Stimulated activated naive B cell treated with anti-CD40 and anti-IgM and Interleukin-4, amounts not matched to agents 10 μg/mL and 1 μg/mL and 100 μg/mL, for 72 hours (primary cell): ENCODE measurements around the gene DTX3.
"Not testable (repeated sequence)": the region's sequence is repeated elsewhere in the genome, so short reads cannot be mapped to it uniquely, and the experiment has no call there.

ENCODE experiments used
- ATAC-seq, 2 donors: fragments of 150-1000 bp; cut with Tn5 transposase; replicated peaks; 2 replicates each; pipeline ENCODE4 v1.10.0; 2021; ENCODE audit warnings: moderate library complexity in 1 of 2
- DNase-seq: peaks from one replicate; pipeline ENCODE4 v3.0.0; 2021
- H3K27ac Mint-ChIP-seq: one replicate; pipeline ENCODE4 v1.8.0; 2022; ENCODE audit warnings: mild to moderate bottlenecking, mixed read lengths
- H3K27me3 Mint-ChIP-seq, 2 donors: one replicate each; pipeline ENCODE4 v1.8.0; 2022; ENCODE audit warnings: mixed read lengths in 2 of 2
- H3K36me3 Mint-ChIP-seq, 2 donors: one replicate each; pipeline ENCODE4 v1.8.0; 2022; ENCODE audit warnings: mixed read lengths in 2 of 2, mild to moderate bottlenecking in 1 of 2
- H3K4me1 Mint-ChIP-seq, 2 donors: one replicate each; pipeline ENCODE4 v1.8.0; 2022; ENCODE audit warnings: mixed read lengths in 2 of 2, mild to moderate bottlenecking in 1 of 2
- H3K4me3 Mint-ChIP-seq, 2 donors: one replicate each; pipeline ENCODE4 v1.8.0; 2022; ENCODE audit warnings: mild to moderate bottlenecking in 2 of 2, mixed read lengths in 2 of 2, moderate library complexity in 1 of 2
- H3K9me3 Mint-ChIP-seq, 2 donors: one replicate each; pipeline ENCODE4 v1.8.0; 2022; ENCODE audit warnings: mixed read lengths in 2 of 2, mild to moderate bottlenecking in 1 of 2

Gene DTX3

DNA sequence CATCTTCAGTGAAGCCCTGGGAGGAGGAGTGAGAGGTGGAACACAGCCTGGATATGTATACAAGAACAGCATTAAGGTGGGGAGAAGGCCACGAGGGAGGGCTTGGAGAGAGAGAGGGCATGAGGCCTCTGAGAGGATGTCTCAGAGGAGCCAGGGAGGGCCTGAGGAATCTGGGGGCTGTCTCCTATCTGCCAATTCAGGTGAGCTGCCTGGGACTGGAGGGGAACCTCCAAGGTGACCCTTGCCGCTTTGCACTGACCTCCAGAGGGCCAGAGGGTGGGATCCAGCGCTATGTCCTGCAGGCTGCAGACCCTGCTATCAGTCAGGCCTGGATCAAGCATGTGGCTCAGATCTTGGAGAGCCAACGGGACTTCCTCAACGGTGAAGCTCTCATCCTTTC, 11.0 kb downstream of the DTX3 start:
- H3K27me3 Mint-ChIP-seq, result peaks cover 68 to 78% of the 10 kb centered on the region in 2 donors
- DNase-seq (no peak), ATAC-seq (no peak)
- no peaks in the 10 kb centered on the region for H3K9me3 Mint-ChIP-seq
- H3K4me3 Mint-ChIP-seq, result no peak overlapping the region
- peaks cover 35 to 60% of the 10 kb centered on the region in 2 donors for H3K4me1 Mint-ChIP-seq
- no peaks in the 10 kb centered on the region for H3K36me3 Mint-ChIP-seq
- H3K27ac Mint-ChIP-seq, result no peak overlapping the region

DNA sequence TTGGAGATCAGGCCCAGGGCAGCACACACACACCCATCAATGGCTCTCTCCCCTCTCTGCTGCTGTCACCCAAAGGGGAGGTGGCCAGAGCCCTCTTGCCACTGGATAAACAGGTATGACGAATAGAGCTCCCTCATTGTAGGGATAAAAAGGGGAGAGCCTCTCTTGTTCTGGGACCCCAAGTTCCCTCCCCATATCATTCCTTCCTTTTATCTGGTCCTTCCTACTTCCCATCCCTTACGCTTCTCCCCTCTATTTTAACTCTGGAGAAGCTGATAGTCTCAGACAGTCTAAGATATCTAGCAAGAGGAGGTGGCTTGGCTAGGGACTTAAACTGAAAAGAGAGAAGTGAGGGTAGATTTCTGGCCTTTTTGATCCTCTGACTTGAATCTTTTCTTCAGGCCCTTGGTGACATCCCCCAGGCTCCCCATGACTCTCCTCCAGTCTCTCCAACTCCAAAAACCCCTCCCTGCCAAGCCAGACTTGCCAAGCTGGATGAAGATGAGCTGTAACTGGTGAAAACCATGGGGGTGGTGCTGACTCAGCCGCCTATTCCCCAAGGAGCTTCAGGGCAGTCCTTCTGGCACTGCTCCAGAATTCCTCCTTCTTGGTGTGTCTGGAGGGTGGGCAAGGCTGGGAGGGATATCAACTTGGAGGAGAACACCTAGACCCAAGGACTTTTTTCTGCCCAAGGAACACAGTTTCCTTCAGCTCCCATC, 11.9 kb downstream of the DTX3 start:
- DNase-seq, result no peak
- peaks cover 72 to 81% of the 10 kb centered on the region in 2 donors for H3K27me3 Mint-ChIP-seq
- ATAC-seq, result no peak
- H3K36me3 Mint-ChIP-seq, result no peaks in the 10 kb centered on the region
- H3K27ac Mint-ChIP-seq, result no peak overlapping the region
- H3K9me3 Mint-ChIP-seq, result no peaks in the 10 kb centered on the region
- H3K4me1 Mint-ChIP-seq, result peaks cover 40 to 63% of the 10 kb centered on the region in 2 donors
- no peak overlapping the region for H3K4me3 Mint-ChIP-seq

DNA sequence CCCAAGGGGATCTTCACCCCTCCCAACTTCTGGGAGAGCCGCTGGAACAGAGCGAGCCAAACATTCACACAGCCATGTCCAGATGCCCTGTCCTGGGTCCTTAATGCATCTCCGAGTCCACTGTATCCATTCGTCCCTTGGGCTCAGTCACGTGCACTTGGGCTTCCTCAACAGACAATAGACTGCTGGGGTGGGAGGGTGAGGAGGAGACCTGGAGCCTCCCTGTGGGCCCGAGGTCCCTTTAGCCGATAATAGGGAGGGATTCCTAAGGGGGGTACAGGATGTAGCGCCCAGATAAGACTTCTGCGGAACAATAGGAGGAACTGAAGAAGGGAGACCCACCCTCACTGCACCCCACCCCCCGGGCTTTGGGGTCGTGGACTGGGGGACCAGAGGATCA, 13.3 kb downstream of the DTX3 start:
- H3K27me3 Mint-ChIP-seq, result peaks cover 79 to 86% of the 10 kb centered on the region in 2 donors
- H3K4me1 Mint-ChIP-seq, result peaks cover 48 to 68% of the 10 kb centered on the region in 2 donors
- H3K4me3 Mint-ChIP-seq, result no peak overlapping the region
- H3K9me3 Mint-ChIP-seq, result no peaks in the 10 kb centered on the region
- H3K36me3 Mint-ChIP-seq, result no peaks in the 10 kb centered on the region
- H3K27ac Mint-ChIP-seq, result no peak overlapping the region
- ATAC-seq (no peak), DNase-seq (no peak)

- H3K27me3 Mint-ChIP-seq, result peaks cover 81 to 86% of the 10 kb centered on the region in 2 donors
- H3K4me1 Mint-ChIP-seq, result peaks cover 44 to 63% of the 10 kb centered on the region in 2 donors
- H3K27ac Mint-ChIP-seq, H3K36me3 Mint-ChIP-seq, ATAC-seq, H3K9me3 Mint-ChIP-seq, DNase-seq, H3K4me3 Mint-ChIP-seq: not testable (repeated sequence)
Observed at GRCh38 chr12:57618431-57618830, 13.8 kb downstream of the DTX3 start.

GRCh38 chr12:57618966-57619433, 14.4 kb downstream of the DTX3 start:
- H3K27me3 Mint-ChIP-seq, result peaks cover 83 to 91% of the 10 kb centered on the region in 2 donors
- ATAC-seq, result no peak
- H3K36me3 Mint-ChIP-seq, result no peaks in the 10 kb centered on the region
- DNase-seq, result no peak
- peaks cover 43 to 58% of the 10 kb centered on the region in 2 donors for H3K4me1 Mint-ChIP-seq
- peak overlapping the region; percentile 43 to 62 for H3K4me3 Mint-ChIP-seq
- H3K9me3 Mint-ChIP-seq, result no peaks in the 10 kb centered on the region
- no peak overlapping the region for H3K27ac Mint-ChIP-seq

DNA sequence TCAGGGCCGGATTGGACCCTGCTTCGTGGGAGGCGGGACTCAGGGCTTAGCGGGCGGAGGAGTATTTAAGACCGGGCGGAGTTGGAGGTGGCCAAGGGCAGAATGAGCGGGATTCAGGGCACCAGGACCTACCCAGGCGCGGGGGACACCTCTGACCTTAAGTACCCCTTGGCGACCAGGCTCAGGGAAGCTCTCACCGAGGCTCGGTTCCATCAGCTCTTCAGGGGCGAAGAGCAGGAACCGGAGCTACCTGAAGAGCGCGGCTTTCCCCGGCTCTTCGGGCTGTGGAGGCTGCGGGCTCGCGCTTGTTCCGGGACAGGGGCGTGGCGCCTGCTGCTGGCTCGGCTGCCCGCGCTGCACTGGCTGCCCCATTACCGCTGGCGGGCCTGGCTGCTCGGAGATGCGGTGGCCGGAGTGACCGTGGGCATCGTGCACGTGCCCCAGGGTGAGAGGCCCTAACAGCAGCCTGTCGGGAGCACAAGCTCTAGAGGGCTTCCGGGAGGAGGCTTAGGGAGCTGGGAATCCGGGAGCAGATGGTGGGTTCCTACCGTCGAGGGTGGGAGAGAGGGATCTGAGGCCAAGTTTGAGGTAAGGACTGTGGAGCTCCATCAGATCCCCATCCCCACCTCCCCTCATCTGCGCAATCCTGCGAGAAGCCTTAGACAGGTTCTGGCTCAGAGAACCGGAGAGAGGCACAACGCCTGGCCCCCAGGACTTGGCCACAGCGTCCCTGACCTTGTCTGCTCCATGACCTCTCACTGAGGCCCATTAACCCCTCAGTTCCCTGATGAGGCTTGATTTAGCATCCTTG, 15.0 kb downstream of the DTX3 start:
- H3K4me1 Mint-ChIP-seq, result peaks cover 36 to 51% of the 10 kb centered on the region in 2 donors
- H3K4me3 Mint-ChIP-seq, result peak overlapping the region; percentile 43 to 62
- H3K36me3 Mint-ChIP-seq, result no peaks in the 10 kb centered on the region
- DNase-seq (no peak), ATAC-seq (peak in 1 of 2 donors; percentile 38)
- H3K27ac Mint-ChIP-seq, result no peak overlapping the region
- H3K9me3 Mint-ChIP-seq, result no peaks in the 10 kb centered on the region
- H3K27me3 Mint-ChIP-seq, result peaks cover 89 to 98% of the 10 kb centered on the region in 2 donors

DNA sequence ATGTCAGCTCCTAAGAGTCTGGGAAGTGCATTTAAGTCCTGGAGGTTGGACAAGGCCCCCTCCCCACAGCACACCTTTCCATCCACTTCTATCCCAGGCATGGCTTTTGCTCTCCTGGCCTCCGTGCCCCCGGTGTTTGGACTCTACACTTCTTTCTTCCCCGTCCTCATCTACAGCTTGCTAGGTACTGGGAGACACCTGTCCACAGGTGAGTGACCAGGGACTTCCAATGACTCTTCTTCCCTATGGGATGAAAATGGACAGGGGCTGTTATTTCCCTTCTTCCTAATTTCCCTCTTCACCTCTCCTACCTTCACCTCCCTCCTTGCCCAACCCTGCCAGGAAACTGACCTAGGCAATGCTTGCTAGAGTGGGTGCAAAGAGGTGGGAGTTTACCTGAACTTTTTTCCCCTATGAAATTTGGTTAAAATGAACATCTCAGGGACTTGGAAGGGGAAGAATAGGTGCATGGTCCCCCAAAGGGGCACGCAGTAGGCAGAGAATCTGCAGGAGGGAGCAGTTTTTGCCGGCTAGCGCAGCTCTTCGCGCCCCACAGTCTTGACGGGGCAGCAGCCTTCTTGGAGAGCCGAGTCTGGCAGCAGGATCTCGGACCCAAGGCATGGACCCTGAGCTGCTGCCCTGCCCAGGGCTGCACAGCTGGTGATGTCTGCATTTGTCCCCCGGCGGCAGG, 15.8 kb downstream of the DTX3 start:
- peaks cover 90 to 98% of the 10 kb centered on the region in 2 donors for H3K27me3 Mint-ChIP-seq
- peak overlapping the region; percentile 74 to 85 for H3K4me3 Mint-ChIP-seq
- H3K27ac Mint-ChIP-seq, result no peak overlapping the region
- H3K36me3 Mint-ChIP-seq, result no peaks in the 10 kb centered on the region
- H3K4me1 Mint-ChIP-seq, result peaks cover 29 to 44% of the 10 kb centered on the region in 2 donors
- ATAC-seq (no peak), DNase-seq (no peak)
- H3K9me3 Mint-ChIP-seq, result no peaks in the 10 kb centered on the region

DNA sequence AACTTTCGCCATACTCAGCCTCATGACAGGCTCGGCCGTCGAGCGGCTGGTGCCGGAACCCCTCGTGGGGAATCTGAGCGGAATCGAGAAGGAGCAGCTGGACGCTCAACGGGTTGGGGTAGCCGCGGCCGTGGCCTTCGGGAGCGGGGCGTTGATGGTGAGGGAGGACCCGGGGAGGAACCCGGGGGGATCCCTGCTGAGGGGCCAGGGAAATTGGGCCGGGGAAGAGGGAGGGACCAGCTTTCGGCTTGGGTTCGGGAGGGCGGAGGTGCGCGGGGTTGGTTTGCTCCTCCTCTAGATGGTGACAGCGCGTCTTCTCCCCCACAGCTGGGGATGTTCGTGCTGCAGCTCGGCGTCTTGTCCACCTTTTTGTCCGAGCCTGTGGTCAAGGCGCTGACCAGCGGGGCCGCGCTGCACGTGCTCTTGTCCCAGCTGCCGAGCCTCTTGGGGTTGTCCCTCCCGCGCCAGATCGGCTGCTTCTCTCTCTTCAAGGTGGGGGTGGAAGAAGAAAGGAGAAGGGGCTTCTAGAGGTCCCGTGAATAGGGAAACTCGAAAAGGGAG, 16.4 kb downstream of the DTX3 start:
- ATAC-seq (peak; percentile 21 to 22), DNase-seq (no peak)
- Mint-ChIP-seq H3K27ac (peak overlapping the region; percentile 52), H3K9me3 (no peaks in the 10 kb centered on the region), H3K36me3 (no peaks in the 10 kb centered on the region), H3K4me1 (peaks cover 24 to 38% of the 10 kb centered on the region in 2 donors), H3K27me3 (peaks cover 91 to 98% of the 10 kb centered on the region in 2 donors), H3K4me3 (peak overlapping the region; percentile 74 to 85)

DNA sequence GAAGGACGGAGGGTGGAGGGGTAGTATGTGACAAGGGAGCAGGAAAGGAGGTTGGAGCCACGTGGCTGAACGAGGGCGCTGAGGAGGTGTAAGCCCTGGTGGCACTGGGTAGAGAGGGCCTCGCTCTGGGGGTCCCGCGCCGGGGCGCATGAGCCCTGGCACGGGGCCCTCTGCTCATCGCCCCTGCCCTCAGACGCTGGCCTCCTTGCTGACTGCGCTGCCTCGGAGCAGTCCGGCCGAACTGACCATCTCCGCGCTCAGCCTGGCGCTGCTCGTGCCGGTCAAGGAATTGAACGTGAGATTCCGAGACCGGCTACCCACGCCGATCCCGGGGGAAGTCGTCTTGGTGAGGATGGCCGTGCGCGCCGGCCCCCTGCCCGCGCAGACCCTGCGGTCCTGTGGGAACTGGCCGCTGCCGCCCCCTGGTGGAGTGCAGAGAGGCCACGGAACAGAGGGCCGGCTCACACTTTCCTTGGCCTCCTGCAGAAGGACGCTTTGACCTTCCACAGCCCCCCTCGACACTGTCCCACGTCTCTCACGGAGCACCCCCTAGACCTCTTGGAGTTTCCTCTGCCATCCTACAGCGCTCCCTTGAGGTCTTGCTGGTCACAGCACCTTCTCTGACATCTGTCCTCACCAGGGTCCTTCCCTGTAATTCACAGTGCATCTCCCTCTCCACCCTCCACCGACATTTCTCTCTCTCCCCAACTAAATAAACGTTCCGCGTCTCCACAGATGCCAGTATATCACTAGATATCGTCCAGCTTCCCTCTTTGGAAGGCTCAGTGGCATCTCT, 17.1 kb downstream of the DTX3 start:
- H3K27me3 Mint-ChIP-seq, result peaks cover 91 to 98% of the 10 kb centered on the region in 2 donors
- H3K27ac Mint-ChIP-seq, result peak overlapping the region; percentile 25
- ATAC-seq, result peak; percentile 79 to 82
- H3K4me1 Mint-ChIP-seq, result peaks cover 26 to 43% of the 10 kb centered on the region in 2 donors
- no peaks in the 10 kb centered on the region for H3K9me3 Mint-ChIP-seq
- peak overlapping the region; percentile 74 to 85 for H3K4me3 Mint-ChIP-seq
- no peak for DNase-seq
- H3K36me3 Mint-ChIP-seq, result no peaks in the 10 kb centered on the region

- ATAC-seq, result no peak
Observed at GRCh38 chr12:57622293-57623245, 17.9 kb downstream of the DTX3 start.

DNA sequence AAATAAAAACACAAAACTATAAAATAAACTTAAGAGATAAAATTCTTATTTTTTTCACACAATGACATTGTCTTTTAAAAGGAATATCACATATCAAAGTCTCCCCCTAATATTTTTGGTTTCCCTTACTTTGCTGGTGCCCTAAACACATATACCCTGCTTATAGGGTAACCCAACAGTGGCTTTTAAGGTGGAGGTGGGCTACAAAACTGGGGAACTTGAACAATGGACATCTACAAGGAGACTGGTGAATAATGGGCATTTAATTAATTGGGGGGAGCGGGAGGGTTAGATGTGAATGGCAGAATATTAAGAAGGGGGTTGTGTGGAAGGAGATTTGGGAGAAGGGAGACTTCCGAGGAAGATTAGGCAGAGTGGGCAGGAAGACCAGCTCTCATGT, 18.8 kb downstream of the DTX3 start:
- peaks cover 86 to 98% of the 10 kb centered on the region in 2 donors for H3K27me3 Mint-ChIP-seq
- no peak overlapping the region for H3K27ac Mint-ChIP-seq
- ATAC-seq, result no peak
- H3K4me1 Mint-ChIP-seq, result peaks cover 34 to 60% of the 10 kb centered on the region in 2 donors
- DNase-seq, result no peak
- no peak overlapping the region for H3K4me3 Mint-ChIP-seq
- no peaks in the 10 kb centered on the region for H3K9me3 Mint-ChIP-seq
- no peaks in the 10 kb centered on the region for H3K36me3 Mint-ChIP-seq

More at GRCh38 chr12:57622293-57623245, 17.9 kb downstream of the DTX3 start:
- DNase-seq, result no peak
- Mint-ChIP-seq H3K4me1 (peaks cover 28 to 52% of the 10 kb centered on the region in 2 donors), H3K9me3 (no peaks in the 10 kb centered on the region), H3K27me3 (peaks cover 87 to 98% of the 10 kb centered on the region in 2 donors), H3K27ac (peak overlapping the region; percentile 25), H3K4me3 (peak overlapping the region; percentile 74 to 85), H3K36me3 (no peaks in the 10 kb centered on the region)

DNA sequence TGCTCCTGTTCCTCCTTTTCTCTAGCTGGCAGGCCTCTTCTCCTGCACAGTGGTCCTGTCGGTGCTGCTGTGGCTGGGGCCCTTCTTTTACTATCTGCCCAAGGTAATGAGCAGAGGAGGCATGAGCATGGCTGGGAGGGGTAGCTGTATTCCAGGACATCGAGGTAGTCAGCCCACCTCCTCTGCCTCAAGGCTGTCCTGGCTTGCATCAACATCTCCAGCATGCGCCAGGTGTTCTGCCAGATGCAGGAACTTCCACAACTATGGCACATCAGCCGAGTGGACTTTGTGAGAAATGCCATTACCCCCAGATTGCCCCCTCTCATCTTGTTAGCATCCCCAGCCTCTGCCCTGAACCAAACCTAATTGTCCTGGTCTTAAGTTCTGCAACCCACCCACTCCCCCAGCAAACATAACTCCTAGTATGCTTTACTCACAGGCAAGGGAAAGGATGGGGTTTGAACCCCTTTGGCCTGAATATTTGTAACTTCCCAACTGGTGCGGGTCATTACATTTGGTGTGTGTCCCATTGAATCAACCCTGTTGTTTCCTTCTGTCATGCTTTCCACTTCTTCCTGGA, 19.3 kb downstream of the DTX3 start:
- Mint-ChIP-seq H3K27ac (no peak overlapping the region), H3K36me3 (no peaks in the 10 kb centered on the region), H3K4me1 (peaks cover 33 to 59% of the 10 kb centered on the region in 2 donors), H3K4me3 (no peak overlapping the region), H3K27me3 (peaks cover 89 to 100% of the 10 kb centered on the region in 2 donors), H3K9me3 (no peaks in the 10 kb centered on the region)
- no peak for DNase-seq
- ATAC-seq, result no peak
